HG02623 (cell line): ENCODE results near the gene TNIK.
"Not testable (repeated sequence)": the region's sequence is repeated elsewhere in the genome, so short reads cannot be mapped to it uniquely, and the experiment has no call there.

ENCODE experiments used
- ATAC-seq: cut with Tn5 transposase; IDR thresholded peaks from one replicate; pipeline ENCODE4 v1.9.1; 2021; ENCODE audit warnings: moderate library complexity; ENCODE audit not compliant: unreplicated experiment

TNIK gene

DNA sequence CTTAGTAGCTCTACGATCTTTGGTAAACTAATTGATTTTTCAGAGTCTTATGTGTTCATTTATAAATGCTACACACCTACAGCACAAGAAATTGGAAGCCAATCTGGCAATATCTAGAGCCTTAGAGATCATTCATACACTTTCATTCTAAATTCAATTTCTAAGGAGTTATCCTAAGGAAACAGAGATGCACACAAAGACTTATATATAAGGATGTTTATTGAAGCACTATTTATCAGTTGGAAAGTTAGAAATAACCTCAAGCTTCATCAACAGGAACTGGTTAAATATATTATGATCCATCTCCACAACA lies 12.7 kb downstream of the TNIK start:
- not testable (repeated sequence) for ATAC-seq

DNA sequence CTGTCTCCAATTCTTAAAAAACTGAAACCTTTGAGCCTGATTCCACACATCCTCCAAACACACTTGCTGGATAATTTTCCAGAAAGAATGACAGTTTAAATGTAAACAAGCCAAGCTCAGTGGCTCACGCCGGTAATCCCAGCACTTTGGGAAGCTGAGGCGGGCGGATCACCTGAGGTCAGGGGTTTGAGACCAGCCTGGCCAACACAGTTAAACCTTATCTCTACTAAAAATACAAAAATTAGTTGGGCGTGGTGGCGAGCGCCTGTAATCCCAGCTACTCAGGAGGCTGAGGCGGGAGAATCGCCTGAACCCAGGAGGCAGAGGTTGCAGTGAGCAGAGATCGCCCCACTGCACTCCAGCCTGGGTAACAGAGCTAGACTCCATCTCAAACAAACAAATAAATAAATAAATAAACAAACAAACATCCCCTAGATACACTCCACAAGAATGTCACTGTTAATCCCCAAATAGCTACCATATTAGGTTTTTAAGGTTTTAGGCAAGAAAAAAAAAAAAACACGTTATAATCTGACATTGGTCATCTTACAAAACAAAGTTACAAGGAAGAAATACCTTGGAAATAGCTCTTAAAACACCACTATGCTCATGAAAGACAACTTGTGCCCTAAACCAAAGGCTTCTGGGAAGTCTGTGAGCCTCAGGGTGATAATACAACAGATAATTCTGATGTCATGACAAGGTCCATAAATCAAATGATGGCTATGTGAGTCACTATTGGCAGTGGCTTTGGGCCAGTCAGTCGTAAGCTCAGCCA lies 13.2 kb downstream of the TNIK start:
- ATAC-seq = no peak

DNA sequence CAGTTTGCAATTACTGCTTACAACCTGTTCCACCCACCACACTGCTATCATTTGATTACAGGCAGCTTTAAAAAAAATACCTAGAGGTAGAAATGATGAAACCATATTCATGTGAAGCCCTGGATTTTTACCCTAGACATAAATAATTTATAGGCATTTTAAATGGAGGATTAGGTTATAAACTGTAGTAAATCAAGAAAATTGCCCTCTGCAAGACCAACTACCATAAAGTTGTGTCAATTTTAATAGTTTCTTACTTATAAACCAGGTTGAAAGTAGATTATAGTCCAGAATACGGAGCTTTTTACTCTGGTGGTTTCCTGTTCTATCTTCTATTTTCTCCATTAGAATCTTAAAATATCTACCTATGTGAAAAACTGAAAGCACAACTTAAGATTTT lies 13.9 kb downstream of the TNIK start:
- no peak for ATAC-seq

DNA sequence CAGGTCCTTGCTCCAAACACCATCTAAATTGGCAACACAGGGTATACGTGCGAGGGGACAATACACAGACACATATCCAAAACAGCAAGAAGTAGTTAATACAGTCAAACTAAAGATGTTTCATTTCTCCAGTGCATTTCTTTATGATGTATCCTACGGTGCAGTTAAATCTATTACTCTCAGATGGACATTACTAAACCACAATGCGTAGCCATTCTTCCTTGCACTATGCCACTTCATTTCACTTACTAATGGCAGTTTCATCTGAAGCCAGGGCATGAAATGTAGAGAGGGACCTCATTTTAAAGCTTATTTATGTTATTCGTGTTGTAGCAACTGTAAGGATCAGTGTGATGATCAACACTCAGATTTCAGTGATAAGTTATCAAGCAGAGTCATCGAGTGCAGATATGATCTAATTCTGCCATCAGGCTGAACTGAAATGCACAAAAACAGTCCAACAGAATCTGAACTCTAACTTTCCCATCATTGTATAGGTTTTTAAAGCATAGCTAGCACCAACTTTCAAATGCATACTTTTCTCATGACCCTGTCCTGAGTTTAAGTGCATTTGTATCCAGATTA lies 14.5 kb downstream of the TNIK start:
- ATAC-seq = no peak

DNA sequence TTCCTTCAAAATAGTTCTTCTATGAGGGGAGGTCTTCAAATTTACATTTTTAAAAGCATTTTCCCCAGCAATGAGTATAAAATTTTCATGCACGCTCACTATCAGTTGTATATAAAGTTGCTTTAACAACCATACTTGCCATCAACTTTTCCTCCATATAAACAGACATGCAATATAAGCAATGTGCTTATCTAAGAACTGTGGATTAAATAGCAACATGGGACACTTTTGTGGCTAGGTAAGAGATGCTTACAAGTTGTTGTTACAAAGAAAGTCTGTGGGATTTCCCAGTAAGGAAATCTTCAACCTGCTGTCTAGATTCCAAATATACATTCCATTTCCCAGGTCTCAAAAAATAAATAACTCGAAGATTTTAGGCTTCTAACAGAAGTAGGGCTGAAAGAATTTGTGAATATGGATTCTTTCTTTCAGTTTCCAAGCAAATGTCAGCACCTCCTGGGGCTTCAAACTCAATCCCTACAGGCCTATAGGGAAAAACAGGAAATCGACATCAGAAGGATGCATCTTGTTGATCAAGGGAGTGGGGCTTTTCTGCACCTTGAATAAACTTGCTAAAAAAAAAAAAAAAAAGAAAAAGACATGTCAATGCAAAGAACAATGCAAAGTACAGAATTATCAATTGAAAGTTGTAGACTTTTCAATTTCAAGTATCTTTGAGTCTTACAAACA lies 16.1 kb downstream of the TNIK start:
- ATAC-seq = no peak

DNA sequence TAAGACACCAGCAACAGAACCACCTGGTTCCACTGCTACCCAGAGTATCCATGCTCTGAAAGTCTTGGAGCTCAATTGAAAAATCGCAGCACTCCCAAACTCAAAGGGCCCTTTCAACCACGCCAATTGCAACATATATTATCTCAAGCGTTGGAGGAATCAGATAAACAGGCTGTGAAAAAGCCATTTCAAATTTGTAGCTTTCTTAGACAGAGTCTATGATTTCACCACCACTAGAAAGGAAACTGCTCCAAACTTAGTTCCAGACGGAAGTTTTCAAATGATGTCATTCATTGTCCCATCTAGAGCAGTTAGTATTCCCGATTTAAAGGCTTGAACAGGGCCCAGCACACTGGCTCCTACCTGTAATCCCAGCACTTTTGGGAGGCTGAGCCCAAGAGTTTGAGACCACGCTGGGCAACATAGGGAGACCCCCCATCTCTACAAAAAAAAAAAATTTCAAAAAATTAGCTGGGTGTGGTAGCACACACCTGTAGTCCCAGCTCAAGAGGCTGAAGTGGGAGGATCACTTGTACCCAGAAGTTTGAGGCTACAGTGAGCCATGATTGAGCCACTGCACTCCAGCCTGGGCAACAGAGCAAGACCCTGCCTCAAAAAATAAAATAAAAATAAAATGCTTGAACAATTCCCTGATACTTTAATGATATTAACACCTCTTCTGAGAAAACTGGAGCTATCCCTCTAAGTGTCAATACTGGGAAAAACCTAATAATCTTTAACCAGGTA lies 16.8 kb downstream of the TNIK start:
- ATAC-seq = no peak

DNA sequence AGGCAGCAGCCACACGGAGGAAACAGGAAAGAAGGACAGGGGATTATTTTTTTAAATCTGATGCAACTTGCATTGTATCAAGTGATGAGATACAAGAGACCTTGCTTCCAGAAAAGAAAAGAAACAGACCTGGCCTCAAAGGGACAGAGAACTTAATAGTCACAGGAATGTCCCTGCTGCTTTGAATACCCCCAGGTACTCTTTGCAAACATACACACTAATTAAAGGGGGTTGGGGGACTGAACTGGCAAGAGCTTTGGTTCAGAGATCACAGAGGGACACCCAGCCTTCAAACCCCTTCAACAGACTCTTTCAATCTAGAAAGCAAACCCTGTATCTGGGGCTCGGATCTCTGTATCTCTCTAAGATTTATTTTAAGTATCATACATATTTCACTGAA lies 18.0 kb downstream of the TNIK start:
- ATAC-seq = no peak

DNA sequence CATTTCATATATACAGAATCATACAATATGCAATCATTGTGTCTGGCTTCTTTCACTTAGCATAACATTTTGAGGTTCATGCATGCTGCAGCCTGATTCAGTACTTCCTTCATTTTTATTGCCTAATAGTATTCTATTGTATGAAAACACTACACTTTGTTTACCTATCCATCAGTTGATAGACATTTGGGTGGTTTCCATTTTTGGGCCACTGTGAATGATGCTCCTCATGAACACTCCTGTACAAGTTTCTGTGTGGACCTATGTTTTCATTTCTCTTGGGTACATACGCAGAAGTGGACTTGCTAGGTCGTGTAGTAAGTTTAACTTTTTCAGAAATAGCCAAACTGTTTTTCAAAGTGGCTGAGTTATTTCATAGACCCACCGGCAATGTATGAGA lies 18.8 kb downstream of the TNIK start:
- no peak for ATAC-seq

DNA sequence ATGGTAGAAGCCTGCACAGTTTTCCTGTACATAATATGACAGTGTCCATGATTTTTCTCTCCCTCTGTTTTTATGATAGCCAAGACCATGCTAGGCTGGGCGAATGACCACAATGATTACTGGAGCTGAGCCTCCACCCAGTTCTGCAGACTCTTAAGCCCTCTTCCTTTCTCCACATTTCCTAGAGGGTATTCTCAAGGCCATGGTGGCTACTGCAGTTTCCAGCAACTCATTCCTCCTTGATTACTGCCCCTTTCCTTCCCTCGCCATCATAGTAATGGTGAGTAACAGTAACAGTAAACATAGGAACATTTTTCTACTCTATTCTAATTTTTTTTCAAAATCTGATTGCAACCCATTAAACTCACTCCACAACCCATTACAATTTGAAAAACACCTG lies 20.2 kb downstream of the TNIK start:
- no peak for ATAC-seq

DNA sequence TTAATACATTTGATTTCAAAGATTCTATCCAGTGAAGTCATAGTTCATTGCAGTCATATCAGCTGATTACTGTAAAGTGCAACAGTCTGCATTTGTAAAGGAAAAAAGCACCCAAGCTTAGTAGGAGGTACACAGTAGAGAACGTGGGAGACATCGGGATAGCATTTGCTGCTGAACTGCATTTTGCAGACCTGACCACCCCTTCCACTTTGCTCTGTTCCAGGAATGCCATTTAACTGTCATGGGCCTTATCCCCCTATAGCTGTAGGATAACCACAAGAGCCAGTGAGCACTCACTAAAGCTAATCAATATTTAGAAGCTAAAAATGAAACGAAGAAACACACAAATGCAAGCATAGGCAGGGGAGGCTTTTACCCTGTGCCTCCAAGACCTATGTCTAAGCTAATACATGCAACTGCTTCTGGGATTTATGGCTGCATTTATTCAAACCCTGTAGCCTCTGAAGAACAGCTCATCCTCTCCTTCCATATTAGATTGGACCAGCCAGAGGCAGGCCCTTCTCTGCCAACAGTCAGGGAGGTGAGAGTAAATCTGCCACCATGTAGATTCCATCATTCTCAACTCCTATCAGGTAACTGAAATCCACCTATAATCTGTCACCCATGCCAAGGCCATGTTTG lies 23.0 kb downstream of the TNIK start:
- no peak for ATAC-seq

DNA sequence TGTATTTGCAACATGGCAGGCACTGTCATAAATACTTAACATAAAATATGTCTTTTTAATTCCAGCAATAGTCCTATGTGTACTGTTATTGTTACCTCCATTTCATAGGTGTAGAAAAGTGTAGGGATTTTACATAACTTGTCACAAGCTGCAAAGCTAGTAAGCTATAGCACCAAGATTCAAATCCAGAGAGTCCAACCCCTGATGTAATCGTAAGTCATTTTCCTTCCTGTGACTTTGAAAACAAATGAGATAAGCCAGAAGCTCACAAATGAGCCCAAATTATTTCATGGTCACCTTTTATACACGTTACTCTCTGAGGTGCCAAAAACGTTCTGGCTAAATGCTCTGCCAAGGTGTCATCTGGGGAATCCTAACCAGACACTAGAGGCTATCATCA lies 23.8 kb downstream of the TNIK start:
- no peak for ATAC-seq

DNA sequence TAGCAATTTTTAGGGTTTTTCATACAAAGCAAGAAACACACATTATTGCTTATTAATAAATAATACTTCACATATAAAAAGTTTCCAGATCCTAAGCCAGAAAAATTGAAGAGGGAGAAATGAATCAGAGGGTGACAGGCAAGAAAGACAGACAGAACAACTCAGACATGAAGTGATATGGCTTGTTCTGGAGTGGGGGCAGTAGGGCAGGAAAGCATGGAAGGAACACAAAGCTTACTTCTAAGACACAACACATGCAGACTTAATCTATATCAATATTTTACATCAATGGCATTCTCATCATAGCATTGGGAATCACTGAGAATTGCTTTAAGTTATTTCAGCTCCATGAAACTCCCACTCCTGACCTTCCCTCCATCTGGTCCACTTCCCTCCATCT lies 24.4 kb downstream of the TNIK start:
- no peak for ATAC-seq

DNA sequence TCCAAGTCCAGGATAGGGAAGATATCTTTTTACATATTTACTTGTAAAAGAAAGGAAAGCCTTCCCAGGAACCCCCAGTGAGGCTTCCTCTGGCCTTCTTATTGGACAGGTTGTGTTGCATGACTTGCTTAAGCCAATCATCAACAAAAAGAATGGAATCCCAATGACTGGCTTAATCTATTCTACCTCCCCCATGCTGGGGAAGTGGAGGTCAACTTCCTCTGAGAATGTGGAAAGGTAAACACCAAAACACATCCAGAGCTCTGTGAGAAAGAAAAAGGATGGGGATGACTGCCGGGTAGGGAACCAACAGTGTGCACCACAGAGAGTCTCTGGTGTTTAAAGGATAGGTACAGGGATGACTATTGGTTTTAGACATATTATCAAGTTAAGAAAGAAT lies 25.1 kb downstream of the TNIK start:
- no peak for ATAC-seq

DNA sequence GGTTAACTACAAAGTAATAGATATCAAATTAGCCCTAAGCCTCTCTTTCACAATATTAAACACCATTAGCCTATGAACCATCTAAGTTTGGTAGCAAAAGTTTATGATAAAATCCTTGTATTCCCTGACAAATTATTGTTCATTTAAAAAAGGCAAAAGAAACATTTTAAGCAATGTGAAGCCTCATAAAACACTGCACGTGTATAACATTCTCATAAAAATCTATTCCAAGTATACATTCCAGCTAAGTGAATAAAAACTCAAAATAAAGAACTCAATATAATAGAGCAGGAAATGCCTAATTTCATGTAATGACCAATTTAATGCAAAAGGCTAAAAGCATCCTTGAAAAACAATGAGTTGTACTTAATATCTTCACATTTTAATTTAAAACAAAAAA lies 27.7 kb downstream of the TNIK start:
- no peak for ATAC-seq

DNA sequence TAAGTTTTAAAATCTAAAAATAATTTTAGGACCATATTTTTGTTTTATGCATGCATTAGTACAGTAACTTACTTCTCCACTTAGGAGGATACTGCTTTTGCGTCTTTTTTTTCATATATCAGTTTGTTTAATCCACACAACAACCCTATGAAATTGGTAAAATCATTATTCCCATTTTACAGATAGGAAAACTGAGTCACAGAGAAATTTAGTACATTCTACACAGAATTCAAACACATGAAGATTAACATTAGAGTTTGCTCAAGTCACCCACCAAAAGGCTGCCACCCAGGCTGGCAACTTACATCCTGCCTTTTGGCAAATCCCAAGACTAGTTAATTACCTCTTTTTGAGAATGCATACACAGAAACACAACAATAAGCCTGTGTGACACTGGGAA lies 28.7 kb downstream of the TNIK start:
- ATAC-seq = no peak

DNA sequence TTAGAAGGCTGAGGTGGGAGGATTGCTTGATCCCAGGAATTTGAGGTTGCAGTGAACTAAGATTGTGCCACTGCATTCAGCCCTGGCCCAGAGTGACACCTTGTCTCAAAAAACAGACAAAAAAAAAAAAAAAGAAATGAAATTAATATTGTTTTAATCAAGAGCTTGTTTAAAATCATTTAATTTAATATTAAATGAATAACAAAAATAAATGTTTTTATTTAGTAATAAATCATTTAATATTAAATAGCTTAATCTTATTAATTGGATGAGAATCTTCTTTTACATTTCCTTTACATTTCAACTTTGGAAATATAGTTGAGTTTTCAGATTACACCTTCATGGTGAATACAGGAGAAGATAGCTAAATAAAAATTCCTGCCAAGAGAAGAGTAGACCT lies 29.7 kb downstream of the TNIK start:
- no peak for ATAC-seq

DNA sequence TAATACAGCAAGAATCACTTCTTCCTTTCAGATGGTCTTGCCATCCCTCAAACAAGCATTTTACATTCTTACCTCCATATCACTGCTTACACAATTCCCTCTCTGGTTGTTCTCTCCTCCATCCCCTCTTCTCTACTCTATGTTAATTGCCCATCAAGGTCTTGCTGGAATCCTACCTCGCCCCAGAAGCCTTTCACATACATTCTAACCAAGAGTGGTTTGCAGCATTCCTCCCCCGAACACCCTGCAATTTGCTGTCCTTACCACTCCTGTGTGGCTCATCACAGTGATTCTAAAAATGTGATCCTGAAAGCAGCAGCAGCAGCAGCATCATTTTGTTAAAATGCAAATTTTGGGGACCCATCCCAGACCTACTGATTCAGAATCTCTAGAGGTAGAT lies 30.6 kb downstream of the TNIK start:
- no peak for ATAC-seq

DNA sequence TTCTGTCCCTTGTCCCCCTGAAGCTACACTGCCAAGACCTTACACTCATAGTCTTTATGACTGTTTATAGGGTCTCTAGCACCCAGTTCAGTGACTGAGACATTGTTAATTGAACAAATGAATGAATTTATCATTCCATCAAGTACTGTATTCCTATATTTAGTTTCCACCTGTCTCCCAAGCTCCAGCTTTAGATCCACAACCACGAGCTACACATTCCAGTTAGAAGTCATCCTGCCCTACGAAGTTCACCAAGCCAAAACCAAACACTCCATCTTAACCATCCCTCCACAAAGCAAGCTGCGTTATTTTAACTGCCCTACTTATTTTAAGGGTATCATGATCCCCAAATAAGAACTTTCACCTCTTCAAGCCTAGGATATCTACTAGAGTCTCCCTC lies 31.3 kb downstream of the TNIK start:
- no peak for ATAC-seq

DNA sequence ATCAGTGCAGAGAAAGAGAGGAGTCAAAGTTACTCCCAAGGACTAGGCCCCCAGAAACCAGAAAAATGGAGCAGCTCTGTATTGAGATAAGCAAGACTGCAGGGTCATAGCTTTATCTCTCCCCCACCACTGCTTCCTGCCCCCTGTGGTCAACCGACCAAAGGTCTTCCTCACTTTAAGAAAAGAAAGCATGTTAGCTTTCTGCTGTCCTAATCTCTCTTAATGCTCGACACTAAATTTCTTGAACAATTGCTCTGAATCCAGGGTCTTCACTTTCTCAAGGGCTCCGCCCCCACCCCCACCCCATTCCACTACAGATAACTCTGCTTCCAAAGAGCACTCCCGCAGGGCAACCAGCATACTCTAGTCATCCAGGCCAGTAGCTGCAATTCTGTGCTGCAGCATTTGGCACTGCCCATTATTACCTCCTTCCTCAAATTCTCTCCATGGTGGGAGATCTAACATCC lies 31.9 kb downstream of the TNIK start:
- ATAC-seq = no peak

DNA sequence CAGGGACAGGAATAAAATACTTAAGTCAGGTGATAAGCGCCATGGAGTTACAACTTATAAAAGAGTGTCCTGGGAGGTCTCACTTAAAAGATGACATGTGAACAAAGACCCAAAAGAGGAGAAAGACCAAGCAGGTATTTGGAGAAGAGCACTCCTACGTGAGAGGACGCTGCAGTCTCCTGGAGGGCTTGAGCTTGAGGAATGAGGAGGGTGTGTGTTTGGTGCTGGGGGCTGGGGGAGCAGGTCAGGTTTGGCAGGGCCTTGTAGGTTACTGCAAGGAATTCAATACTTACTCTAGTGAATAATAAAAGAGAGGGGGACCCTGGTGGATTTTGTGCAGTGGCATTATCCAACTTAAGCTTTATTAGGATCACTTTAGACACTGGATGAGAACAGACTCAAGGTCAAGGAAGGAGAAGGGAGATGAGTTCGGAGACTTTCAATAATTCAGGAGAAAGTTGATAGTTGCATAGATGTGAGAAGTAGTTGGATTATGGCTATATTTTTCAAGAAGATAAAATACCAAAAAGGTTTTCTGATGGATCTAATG lies 32.4 kb downstream of the TNIK start:
- ATAC-seq = no peak

DNA sequence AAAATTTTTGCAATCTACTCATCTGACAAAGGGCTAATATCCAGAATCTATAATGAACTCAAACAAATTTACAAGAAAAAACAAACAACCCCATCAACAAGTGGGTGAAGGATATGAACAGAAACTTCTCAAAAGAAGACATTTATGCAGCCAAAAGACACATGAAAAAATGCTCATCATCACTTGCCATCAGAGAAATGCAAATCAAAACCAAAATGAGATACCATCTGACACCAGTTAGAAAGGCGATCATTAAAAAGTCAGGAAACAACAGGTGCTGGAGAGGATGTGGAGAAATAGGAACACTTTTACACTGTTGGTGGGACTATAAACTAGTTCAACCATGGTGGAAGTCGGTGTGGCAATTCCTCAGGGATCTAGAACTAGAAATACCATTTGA lies 36.1 kb downstream of the TNIK start:
- ATAC-seq = not testable (repeated sequence)
